GM12873 (cell line): ENCODE results near the gene KLHL12.

Experiments
- TF ChIP-seq, protein P1 (sequence below): IDR thresholded peaks from 2 replicates; pipeline ENCODE4 v1.5.1; 2012; ENCODE audit warnings: low read depth, mild to moderate bottlenecking, moderate library complexity, low read length, control low read depth; ENCODE audit not compliant: insufficient read depth; ENCODE audit errors: missing control alignments

KLHL12 gene

GRCh38 chr1:202957733-202958543 lies 30.9 kb upstream of the KLHL12 start, which contains the start of gene ADIPOR1:
Gene ADIPOR1 (minus strand): TSS chr1:202958312. CDS start chr1:202951070, 7,242 bp downstream.
- TF ChIP-seq, protein P1, sequence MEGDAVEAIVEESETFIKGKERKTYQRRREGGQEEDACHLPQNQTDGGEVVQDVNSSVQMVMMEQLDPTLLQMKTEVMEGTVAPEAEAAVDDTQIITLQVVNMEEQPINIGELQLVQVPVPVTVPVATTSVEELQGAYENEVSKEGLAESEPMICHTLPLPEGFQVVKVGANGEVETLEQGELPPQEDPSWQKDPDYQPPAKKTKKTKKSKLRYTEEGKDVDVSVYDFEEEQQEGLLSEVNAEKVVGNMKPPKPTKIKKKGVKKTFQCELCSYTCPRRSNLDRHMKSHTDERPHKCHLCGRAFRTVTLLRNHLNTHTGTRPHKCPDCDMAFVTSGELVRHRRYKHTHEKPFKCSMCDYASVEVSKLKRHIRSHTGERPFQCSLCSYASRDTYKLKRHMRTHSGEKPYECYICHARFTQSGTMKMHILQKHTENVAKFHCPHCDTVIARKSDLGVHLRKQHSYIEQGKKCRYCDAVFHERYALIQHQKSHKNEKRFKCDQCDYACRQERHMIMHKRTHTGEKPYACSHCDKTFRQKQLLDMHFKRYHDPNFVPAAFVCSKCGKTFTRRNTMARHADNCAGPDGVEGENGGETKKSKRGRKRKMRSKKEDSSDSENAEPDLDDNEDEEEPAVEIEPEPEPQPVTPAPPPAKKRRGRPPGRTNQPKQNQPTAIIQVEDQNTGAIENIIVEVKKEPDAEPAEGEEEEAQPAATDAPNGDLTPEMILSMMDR = peak; percentile 19

DNA sequence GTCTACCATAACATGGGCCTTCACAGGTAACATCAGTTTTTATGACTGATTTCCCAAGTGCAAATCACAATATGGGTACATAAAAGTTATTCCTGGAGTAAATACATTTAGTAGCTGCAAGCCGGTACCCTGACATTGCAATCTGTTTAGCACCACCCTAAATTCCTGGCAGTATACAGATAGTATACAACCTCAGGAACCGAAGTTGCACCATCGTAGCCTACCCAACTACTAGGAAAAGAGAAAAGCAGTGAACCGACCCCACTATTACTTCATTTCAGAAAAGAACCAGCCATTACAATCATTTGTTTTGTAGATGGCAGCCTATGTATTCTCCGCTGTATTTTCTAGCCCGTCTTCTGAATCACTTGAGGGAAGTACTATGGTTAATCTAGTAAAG lies 29.9 kb upstream of the KLHL12 start:
- TF ChIP-seq, protein P1 = no peak

DNA sequence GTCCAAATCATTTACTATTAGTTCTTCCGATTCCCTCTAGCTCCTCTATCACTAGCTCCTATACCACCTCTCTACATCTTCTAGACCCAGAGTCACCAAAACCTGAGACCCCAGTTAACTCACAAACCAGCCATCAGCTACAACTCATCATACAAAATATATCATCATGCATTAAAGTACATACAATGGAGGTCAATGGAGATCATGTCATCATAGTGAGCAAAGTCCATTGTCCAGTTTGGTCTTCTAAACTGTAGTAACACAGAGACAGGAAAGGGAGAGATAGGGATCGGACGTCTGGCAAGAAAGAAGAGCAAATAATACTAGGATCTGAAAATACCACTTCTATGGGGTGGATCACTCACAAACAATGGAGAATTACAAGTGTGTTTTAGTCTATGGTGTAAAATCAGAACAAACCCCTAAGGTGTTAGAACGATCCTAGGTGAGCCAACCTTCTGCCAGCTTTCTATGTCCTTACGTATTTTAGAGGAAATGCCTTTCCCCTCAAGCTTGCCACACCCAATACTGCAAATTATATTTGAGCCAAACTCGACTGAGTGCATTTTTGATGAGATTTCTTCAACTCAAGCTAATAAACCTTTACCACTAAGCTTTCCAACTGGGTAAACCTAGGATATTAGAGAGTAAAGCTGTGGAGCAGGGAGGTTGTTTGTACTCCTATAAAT lies 27.2 kb upstream of the KLHL12 start:
- TF ChIP-seq, protein P1 = no peak

GRCh38 chr1:202953392-202953791 lies 26.4 kb upstream of the KLHL12 start:
- TF ChIP-seq, protein P1 = no peak

DNA sequence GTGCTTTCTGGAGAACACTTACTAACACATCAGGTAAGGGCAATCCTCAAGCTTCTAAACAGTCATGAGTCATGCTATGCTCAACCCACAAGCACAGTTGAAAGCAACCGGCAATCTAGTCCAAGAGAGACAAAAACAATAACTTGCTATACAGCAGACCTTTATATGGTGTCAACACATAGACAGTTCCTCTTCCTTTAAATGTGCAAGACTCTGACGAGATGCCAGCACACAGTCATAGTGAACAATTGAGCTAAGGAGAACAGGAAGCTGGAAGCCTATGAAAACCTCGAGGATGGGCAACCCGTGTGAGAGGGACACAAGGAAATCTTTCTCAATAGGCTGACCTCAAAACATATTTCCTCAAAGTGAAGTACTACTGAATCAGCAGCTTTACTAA lies 25.8 kb upstream of the KLHL12 start:
- TF ChIP-seq, protein P1 = no peak

DNA sequence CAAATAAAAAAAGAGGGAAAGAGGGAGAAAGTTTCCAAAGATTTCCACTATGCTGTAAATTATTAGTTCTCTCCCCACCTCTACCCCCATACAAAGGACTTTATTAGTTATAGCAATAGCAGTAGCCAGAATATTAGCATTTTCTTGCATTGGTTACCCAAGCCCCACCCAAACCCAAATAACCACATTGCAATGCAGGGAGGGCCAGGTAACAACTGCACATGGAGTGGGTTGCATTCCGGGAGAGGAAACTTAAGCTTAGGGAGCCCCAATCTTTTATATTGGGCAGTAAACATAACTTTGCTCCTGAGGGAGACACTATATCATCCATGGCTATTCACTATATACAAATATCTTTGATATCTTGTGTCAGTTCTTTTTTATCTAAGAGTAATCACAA lies 25.1 kb upstream of the KLHL12 start:
- TF ChIP-seq, protein P1 = no peak

DNA sequence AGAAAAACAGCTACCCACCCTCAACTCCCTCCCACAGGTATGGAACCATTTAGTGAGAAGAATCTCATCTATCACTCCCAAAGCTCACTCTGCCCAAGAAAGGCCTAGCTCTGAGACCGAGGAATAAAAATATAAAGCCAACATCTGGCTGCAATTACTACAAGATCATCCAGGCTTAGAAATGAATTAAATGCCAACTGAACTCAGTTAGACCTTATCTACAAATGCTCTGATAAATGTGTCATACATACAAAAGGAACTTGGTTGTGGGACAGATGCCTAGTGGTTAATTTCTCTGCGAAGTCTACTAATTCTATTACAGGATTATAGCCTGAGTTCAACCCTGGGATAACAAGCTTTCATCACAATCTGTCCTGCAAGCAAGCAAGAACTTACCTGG lies 24.4 kb upstream of the KLHL12 start:
- TF ChIP-seq, protein P1 = no peak
